Stomach (tissue), 9 donors: ENCODE measurements around the gene ACSL6. TPM values are rescaled to one million over a fixed set of nuclear protein-coding genes. Genes with fewer than 3 reads are reported as not detected.

ENCODE experiments used
- DNase-seq, 2 donors: peaks; one replicate each; pipeline versions ENCODE4 v3.0.0 to v3.0.0-alpha.2; 2013 to 2019
- H3K27ac ChIP-seq, 5 donors: fragments of 200-600 bp in 4 of 5; sonication (generic) in 4 of 5; one replicate each; pipeline ENCODE4 v1.5.1; 2013 to 2019; ENCODE audit warnings: mild to moderate bottlenecking in 1 of 5, moderate library complexity in 1 of 5
- H3K27me3 ChIP-seq, 3 donors: fragments of 200-600 bp; sonication (generic); one replicate each; pipeline ENCODE4 v1.5.1; 2017 to 2019; ENCODE audit warnings: mixed run types in 1 of 3
- H3K36me3 ChIP-seq, 4 donors: fragments of 200-600 bp; sonication (generic); 1 replicate in 3 of 4; 2 replicates in 1 of 4; pipeline ENCODE4 v1.5.1; 2016 to 2019
- H3K4me1 ChIP-seq, 4 donors: fragments of 200-600 bp; sonication (generic); one replicate each; pipeline ENCODE4 v1.5.1; 2016 to 2019
- H3K4me3 ChIP-seq, 4 donors: fragments of 200-600 bp; sonication (generic) in 3 of 4; one replicate each; pipeline ENCODE4 v1.5.1; 2016 to 2019; ENCODE audit warnings: mild to moderate bottlenecking in 1 of 4
- H3K9me3 ChIP-seq, 4 donors: fragments of 200-600 bp; sonication (generic); one replicate each; pipeline ENCODE4 v1.5.1; 2016 to 2019
- CTCF ChIP-seq, 7 experiments: fragments of 450-650 bp in 4 of 7; fragments of 200-600 bp in 3 of 7; sonication (generic) in 3 of 7; IDR thresholded peaks; one replicate each; pipeline ENCODE4 v1.5.1; 2016 to 2019; ENCODE audit warnings: antibody characterized with exemption in 7 of 7, control low read depth in 2 of 7, mild to moderate bottlenecking in 1 of 7
- EP300 ChIP-seq: sonication (generic); formaldehyde crosslinking; IDR thresholded peaks from one replicate; pipeline ENCODE4 v1.6.1; 2017; ENCODE audit warnings: antibody characterized with exemption
- POLR2A ChIP-seq, 4 donors: fragments of 450-650 bp; IDR thresholded peaks; one replicate each; pipeline ENCODE4 v1.6.1; 2016; ENCODE audit warnings: antibody characterized with exemption in 4 of 4, control low read depth in 2 of 4, mild to moderate bottlenecking in 1 of 4, moderate library complexity in 1 of 4
- POLR2AphosphoS5 ChIP-seq, 3 donors: sonication (generic); formaldehyde crosslinking; IDR thresholded peaks; one replicate each; pipeline ENCODE4 v1.6.1; 2016; ENCODE audit warnings: antibody characterized with exemption in 3 of 3
- WGBS, 5 donors: extraction: QIAGEN DNeasy Blood & Tissue Kit in 3 of 5; methylation state at CpG; one replicate each; pipeline versions ENCODE4 v1.1.5 to v1.1.7; 2013 to 2018; 5-methylcytosine and 5-hydroxymethylcytosine counted together
- intact Hi-C: fragments of 100-400 bp; cut with DNase I; formaldehyde crosslinking; loops from one replicate; pipeline ENCODE4 v1.15.1; 2023; ENCODE audit warnings: low total_unique reads
- polyA plus RNA-seq, 3 donors: library from polyadenylated mRNA; stranded (reverse); fragments of 200-250 nt; gene quantifications; one replicate each; pipeline ENCODE4 v1.2.3, GENCODE V29; 2013
- total RNA-seq, 5 donors: library from RNA; depleted of rRNA; stranded (reverse); fragments of >200 nt; gene quantifications; one replicate each; pipeline versions ENCODE4 v1.1.0 to v1.2.3, GENCODE V29; 2014 to 2016
- donor health status: healthy with polysubstance abuse.
- donor health status: Bipolar disorder and iron deficiency.
- donor health status: healthy.

Gene ACSL6
- total and polyA plus RNA-seq, 8 donors: 0.19 to 7.2 (median 1.1) TPM; not detected in 2

GRCh38 chr5:132053483-132053882 lies 42.0 kb upstream of the ACSL6 start:
- H3K36me3 ChIP-seq: no peaks in the 10 kb centered on the region
- H3K9me3 ChIP-seq: no peaks in the 10 kb centered on the region
- 67 to 90% (median 77%) methylated on average over 4 of the region's 4 CpGs for WGBS, 5 donors
- no peak for DNase-seq
- H3K4me3 ChIP-seq: no peak overlapping the region
- intact Hi-C loops: no loop called here
- no peaks in the 10 kb centered on the region for H3K4me1 ChIP-seq
- no peak for TF ChIP-seq CTCF (IDR thresholded peaks at IDR 0.05)
- TF ChIP-seq POLR2AphosphoS5 (IDR thresholded peaks at IDR 0.05): no peak
- TF ChIP-seq POLR2A (IDR thresholded peaks at IDR 0.05): no peak
- TF ChIP-seq EP300: no peak
- H3K27me3 ChIP-seq: no peaks in the 10 kb centered on the region
- no peak overlapping the region for H3K27ac ChIP-seq

- Histone ChIP-seq H3K36me3 (no peaks in the 10 kb centered on the region), H3K27me3 (no peaks in the 10 kb centered on the region), H3K4me3 (no peak overlapping the region), H3K27ac (no peak overlapping the region), H3K9me3 (no peaks in the 10 kb centered on the region), H3K4me1 (no peaks in the 10 kb centered on the region)
- WGBS, 5 donors: 69 to 80% (median 75%) methylated on average over 10 of the region's 10 CpGs
- intact Hi-C loops: no loop called here
- TF ChIP-seq EP300 (no peak), POLR2A (IDR thresholded peaks at IDR 0.05) (no peak), CTCF (IDR thresholded peaks at IDR 0.05) (no peak), POLR2AphosphoS5 (IDR thresholded peaks at IDR 0.05) (no peak)
- DNase-seq: no peak
Measured at GRCh38 chr5:132052520-132052919, 41.1 kb upstream of the ACSL6 start.

- 69 to 82% (median 78%) methylated on average over 9 of the region's 9 CpGs for WGBS, 5 donors
- no peak for DNase-seq
Measured at GRCh38 chr5:132050661-132051552, 39.4 kb upstream of the ACSL6 start.

GRCh38 chr5:132050136-132050535 lies 38.7 kb upstream of the ACSL6 start:
- intact Hi-C loops: no loop called here
- WGBS, 5 donors: 61 to 74% (median 67%) methylated on average over 5 of the region's 5 CpGs
- Histone ChIP-seq H3K36me3 (no peaks in the 10 kb centered on the region), H3K27ac (no peak overlapping the region), H3K9me3 (no peaks in the 10 kb centered on the region), H3K4me3 (no peak overlapping the region), H3K27me3 (no peaks in the 10 kb centered on the region), H3K4me1 (no peaks in the 10 kb centered on the region)
- peak in 1 of 2 donors; percentile 25 for DNase-seq
- TF ChIP-seq CTCF (IDR thresholded peaks at IDR 0.05) (no peak), EP300 (no peak), POLR2A (IDR thresholded peaks at IDR 0.05) (no peak), POLR2AphosphoS5 (IDR thresholded peaks at IDR 0.05) (no peak)

More at GRCh38 chr5:132050661-132051552, 39.4 kb upstream of the ACSL6 start:
- H3K9me3 ChIP-seq: no peaks in the 10 kb centered on the region
- no peaks in the 10 kb centered on the region for H3K27me3 ChIP-seq
- no peaks in the 10 kb centered on the region for H3K4me1 ChIP-seq
- H3K4me3 ChIP-seq: no peak overlapping the region
- no peak overlapping the region for H3K27ac ChIP-seq
- no peaks in the 10 kb centered on the region for H3K36me3 ChIP-seq
- no peak for TF ChIP-seq EP300
- TF ChIP-seq POLR2AphosphoS5 (IDR thresholded peaks at IDR 0.05): no peak
- TF ChIP-seq POLR2A (IDR thresholded peaks at IDR 0.05): no peak
- no peak for TF ChIP-seq CTCF (IDR thresholded peaks at IDR 0.05)
- intact Hi-C loops: no loop called here
